Measurements from ENCODE around the gene OR52I1. TPM values are rescaled to one million over a fixed set of nuclear protein-coding genes. Genes with fewer than 3 reads are reported as not detected.

Gene OR52I1
- total RNA-seq, 1 experiment from 2014 or later = not detected

DNA sequence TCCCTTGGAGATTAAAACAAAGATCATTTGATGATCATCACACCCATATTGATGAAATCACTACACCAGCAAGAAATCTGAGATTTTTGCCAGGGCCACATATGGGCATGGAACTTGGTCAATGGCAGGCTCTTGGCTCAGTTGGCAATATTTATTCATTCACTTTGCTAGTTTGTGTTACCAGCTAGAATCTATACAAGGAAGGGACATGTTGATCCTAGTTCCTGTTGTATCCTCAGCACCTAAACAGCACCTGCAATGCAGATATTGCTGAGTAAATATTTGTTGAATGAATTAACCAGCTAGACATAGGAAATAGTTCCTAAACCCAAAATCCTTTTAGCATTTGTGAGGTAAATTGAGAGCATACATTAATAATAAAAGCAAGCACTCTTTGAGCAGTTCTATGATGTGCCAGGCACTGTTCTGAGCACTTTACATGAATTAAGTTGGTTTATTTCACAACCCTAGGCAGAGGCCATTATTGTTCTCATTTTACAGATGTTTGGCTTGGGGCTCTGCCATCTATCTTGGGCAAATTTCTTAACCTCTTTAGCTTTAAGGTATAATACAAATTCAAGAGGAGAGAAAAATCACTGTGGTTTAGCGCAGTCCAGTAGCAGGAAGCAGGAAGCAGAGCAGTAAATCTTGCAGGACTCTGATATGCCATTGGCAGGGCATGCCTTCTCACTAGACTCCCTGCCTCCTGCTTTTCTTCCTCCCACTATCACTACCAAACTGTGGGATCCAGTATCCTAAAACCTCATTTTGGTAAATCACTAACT is 12.6 kb downstream of the OR52I1 start:
- H2AFZ ChIP-seq (ENCODE audit: low read length) = no peak overlapping the region
- H3K4me3 ChIP-seq (ENCODE audit: low read length) = peak overlapping the region; percentile 83
- no peaks in the 10 kb centered on the region for H3K9me3 ChIP-seq (ENCODE audit: low read length)

GRCh38 chr11:4607096-4607495 is 13.3 kb downstream of the OR52I1 start:
- peak overlapping the region; percentile 85 for H3K9ac ChIP-seq (ENCODE audit: low read length)
- no peaks in the 10 kb centered on the region for H3K27me3 ChIP-seq (ENCODE audit: low read length)
- H2AFZ ChIP-seq (ENCODE audit: low read length) = peak overlapping the region; percentile 44; the same call in 1 of the 2 replicates
- no peaks in the 10 kb centered on the region for H4K20me1 ChIP-seq (ENCODE audit: insufficient read depth, low read depth, low read length)
- no peaks in the 10 kb centered on the region; the same call in 1 of the 2 replicates for H3K9me2 ChIP-seq (replicated peaks; ENCODE audit: insufficient read depth, low read length)
- H3K4me2 ChIP-seq (ENCODE audit: low read depth, low read length, poor library complexity, severe bottlenecking) = peak overlapping the region; percentile 80
- peaks cover 26% of the 10 kb centered on the region for H3K79me2 ChIP-seq (ENCODE audit: low read length)
- peak overlapping the region; percentile 64 for H3K27ac ChIP-seq (ENCODE audit: low read length)
- no peak for DNase-seq
- no peaks in the 10 kb centered on the region for H3K9me3 ChIP-seq (ENCODE audit: low read length)
- peaks cover 8% of the 10 kb centered on the region; the same call in 1 of the 2 replicates for H3K36me3 ChIP-seq (ENCODE audit: insufficient read depth, low read length)
- H3K4me3 ChIP-seq (ENCODE audit: low read length) = peak overlapping the region; percentile 83
- peaks cover 22% of the 10 kb centered on the region for H3K4me1 ChIP-seq (ENCODE audit: low read length)

More for the DNA sequence above, 12.6 kb downstream of the OR52I1 start:
- peaks cover 22% of the 10 kb centered on the region for H3K4me1 ChIP-seq (ENCODE audit: low read length)
- H3K36me3 ChIP-seq (ENCODE audit: insufficient read depth, low read length) = peaks cover 8% of the 10 kb centered on the region; the same call in 1 of the 2 replicates
- H3K79me2 ChIP-seq (ENCODE audit: low read length) = peaks cover 26% of the 10 kb centered on the region
- H3K27me3 ChIP-seq (ENCODE audit: low read length) = no peaks in the 10 kb centered on the region
- H3K27ac ChIP-seq (ENCODE audit: low read length) = no peak overlapping the region
- H3K9me2 ChIP-seq (replicated peaks; ENCODE audit: insufficient read depth, low read length) = no peaks in the 10 kb centered on the region; the same call in 1 of the 2 replicates
- H3K4me2 ChIP-seq (ENCODE audit: low read depth, low read length, poor library complexity, severe bottlenecking) = peak overlapping the region; percentile 80
- H3K9ac ChIP-seq (ENCODE audit: low read length) = peak overlapping the region; percentile 85
- no peak for DNase-seq
- no peaks in the 10 kb centered on the region for H4K20me1 ChIP-seq (ENCODE audit: insufficient read depth, low read depth, low read length)

GRCh38 chr11:4607781-4608666 is 14.2 kb downstream of the OR52I1 start, which contains the start of gene TRIM68:
TRIM68 (minus strand) TSS chr11:4608231; CDS start chr11:4605504, 2,727 bp downstream.
- H3K79me2 ChIP-seq (ENCODE audit: low read length) = peaks cover 26% of the 10 kb centered on the region
- peak within 1 kb of the TSS; percentile 83 for H3K4me3 ChIP-seq (ENCODE audit: low read length)
- no peaks in the 10 kb centered on the region; the same call in 1 of the 2 replicates for H3K9me2 ChIP-seq (replicated peaks; ENCODE audit: insufficient read depth, low read length)
- H3K9me3 ChIP-seq (ENCODE audit: low read length) = no peaks in the 10 kb centered on the region
- peak within 1 kb of the TSS; percentile 64 for H3K27ac ChIP-seq (ENCODE audit: low read length)
- H3K27me3 ChIP-seq (ENCODE audit: low read length) = no peaks in the 10 kb centered on the region
- peaks cover 8% of the 10 kb centered on the region; the same call in 1 of the 2 replicates for H3K36me3 ChIP-seq (ENCODE audit: insufficient read depth, low read length)
- H4K20me1 ChIP-seq (ENCODE audit: insufficient read depth, low read depth, low read length) = no peaks in the 10 kb centered on the region
- DNase-seq = peak; percentile 98
- H3K4me2 ChIP-seq (ENCODE audit: low read depth, low read length, poor library complexity, severe bottlenecking) = peak within 1 kb of the TSS; percentile 80
- H3K4me1 ChIP-seq (ENCODE audit: low read length) = peaks cover 22% of the 10 kb centered on the region
- H2AFZ ChIP-seq (ENCODE audit: low read length) = peak within 1 kb of the TSS; percentile 98
- peak within 1 kb of the TSS; percentile 85 for H3K9ac ChIP-seq (ENCODE audit: low read length)

- no peaks in the 10 kb centered on the region; the same call in 1 of the 2 replicates for H3K9me2 ChIP-seq (replicated peaks; ENCODE audit: insufficient read depth, low read length)
- H3K4me2 ChIP-seq (ENCODE audit: low read depth, low read length, poor library complexity, severe bottlenecking) = no peak overlapping the region
- peaks cover 4% of the 10 kb centered on the region; the same call in 1 of the 2 replicates for H3K36me3 ChIP-seq (ENCODE audit: insufficient read depth, low read length)
- peaks cover 22% of the 10 kb centered on the region for H3K4me1 ChIP-seq (ENCODE audit: low read length)
- H3K79me2 ChIP-seq (ENCODE audit: low read length) = peaks cover 22% of the 10 kb centered on the region
- no peaks in the 10 kb centered on the region for H3K27me3 ChIP-seq (ENCODE audit: low read length)
- H3K9me3 ChIP-seq (ENCODE audit: low read length) = no peaks in the 10 kb centered on the region
- H3K4me3 ChIP-seq (ENCODE audit: low read length) = no peak overlapping the region
- DNase-seq = peak; percentile 45
- no peaks in the 10 kb centered on the region for H4K20me1 ChIP-seq (ENCODE audit: insufficient read depth, low read depth, low read length)
- peak overlapping the region; percentile 98 for H2AFZ ChIP-seq (ENCODE audit: low read length)
- H3K27ac ChIP-seq (ENCODE audit: low read length) = no peak overlapping the region
- no peak overlapping the region for H3K9ac ChIP-seq (ENCODE audit: low read length)
Observed at GRCh38 chr11:4610258-4610935, 16.6 kb downstream of the OR52I1 start.

DNA sequence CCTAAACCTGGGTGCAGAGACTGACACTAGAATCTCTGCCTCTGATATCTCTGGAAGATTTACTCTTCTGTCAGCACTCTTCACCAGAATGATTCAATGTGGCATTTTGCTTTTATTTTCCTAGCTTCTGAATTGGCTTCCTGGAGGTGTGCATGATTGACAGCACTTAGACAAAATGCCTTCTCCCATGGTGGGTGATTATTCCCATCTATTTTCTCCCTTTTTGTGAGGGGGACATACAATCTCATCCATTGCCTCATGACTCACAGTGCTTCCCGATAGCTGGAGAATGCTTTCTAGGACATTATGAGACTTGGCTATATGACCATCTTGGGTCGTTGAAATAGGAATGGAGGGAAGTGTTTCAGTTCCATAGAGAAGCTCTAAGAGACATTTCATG is 18.1 kb downstream of the OR52I1 start:
- Histone ChIP-seq H3K4me1 (ENCODE audit: low read length) (peaks cover 12% of the 10 kb centered on the region), H3K4me2 (ENCODE audit: low read depth, low read length, poor library complexity, severe bottlenecking) (no peak overlapping the region), H3K9me2 (replicated peaks; ENCODE audit: insufficient read depth, low read length) (no peaks in the 10 kb centered on the region; the same call in 1 of the 2 replicates), H4K20me1 (ENCODE audit: insufficient read depth, low read depth, low read length) (no peaks in the 10 kb centered on the region), H3K27ac (ENCODE audit: low read length) (no peak overlapping the region), H2AFZ (ENCODE audit: low read length) (no peak overlapping the region), H3K27me3 (ENCODE audit: low read length) (no peaks in the 10 kb centered on the region), H3K9ac (ENCODE audit: low read length) (no peak overlapping the region), H3K9me3 (ENCODE audit: low read length) (no peaks in the 10 kb centered on the region), H3K79me2 (ENCODE audit: low read length) (peaks cover 6% of the 10 kb centered on the region), H3K4me3 (ENCODE audit: low read length) (no peak overlapping the region), H3K36me3 (ENCODE audit: insufficient read depth, low read length) (no peaks in the 10 kb centered on the region)
- DNase-seq = no peak

GRCh38 chr11:4615856-4616444 is 22.1 kb downstream of the OR52I1 start:
- Histone ChIP-seq H3K9me3 (ENCODE audit: low read length) (no peaks in the 10 kb centered on the region), H2AFZ (ENCODE audit: low read length) (no peak overlapping the region), H4K20me1 (ENCODE audit: insufficient read depth, low read depth, low read length) (no peaks in the 10 kb centered on the region), H3K4me2 (ENCODE audit: low read depth, low read length, poor library complexity, severe bottlenecking) (no peak overlapping the region), H3K27ac (ENCODE audit: low read length) (no peak overlapping the region), H3K4me3 (ENCODE audit: low read length) (no peak overlapping the region), H3K36me3 (ENCODE audit: insufficient read depth, low read length) (no peaks in the 10 kb centered on the region), H3K9ac (ENCODE audit: low read length) (no peak overlapping the region), H3K79me2 (ENCODE audit: low read length) (no peaks in the 10 kb centered on the region), H3K4me1 (ENCODE audit: low read length) (no peaks in the 10 kb centered on the region), H3K27me3 (ENCODE audit: low read length) (no peaks in the 10 kb centered on the region), H3K9me2 (replicated peaks; ENCODE audit: insufficient read depth, low read length) (no peaks in the 10 kb centered on the region)
- no peak for DNase-seq

- H3K36me3 ChIP-seq (ENCODE audit: insufficient read depth, low read length) = no peaks in the 10 kb centered on the region
- no peaks in the 10 kb centered on the region for H3K9me2 ChIP-seq (replicated peaks; ENCODE audit: insufficient read depth, low read length)
- no peak overlapping the region for H3K4me3 ChIP-seq (ENCODE audit: low read length)
- no peak for DNase-seq
- H3K9me3 ChIP-seq (ENCODE audit: low read length) = no peaks in the 10 kb centered on the region
- no peaks in the 10 kb centered on the region for H3K4me1 ChIP-seq (ENCODE audit: low read length)
- no peaks in the 10 kb centered on the region for H4K20me1 ChIP-seq (ENCODE audit: insufficient read depth, low read depth, low read length)
- H2AFZ ChIP-seq (ENCODE audit: low read length) = no peak overlapping the region
- no peak overlapping the region for H3K4me2 ChIP-seq (ENCODE audit: low read depth, low read length, poor library complexity, severe bottlenecking)
- H3K79me2 ChIP-seq (ENCODE audit: low read length) = no peaks in the 10 kb centered on the region
- no peaks in the 10 kb centered on the region for H3K27me3 ChIP-seq (ENCODE audit: low read length)
- H3K9ac ChIP-seq (ENCODE audit: low read length) = no peak overlapping the region
- H3K27ac ChIP-seq (ENCODE audit: low read length) = no peak overlapping the region
Observed at GRCh38 chr11:4619514-4619913, 25.7 kb downstream of the OR52I1 start.

Measured in Karpas-422 (cell line).